Ectodermal cell (in vitro differentiated cells): ENCODE measurements around the gene ZNF3.

Experiments
- H3K27ac ChIP-seq: 2 replicates; pipeline ENCODE4 v1.7.0; 2013; ENCODE audit warnings: mild to moderate bottlenecking, low read depth, low read length; ENCODE audit not compliant: insufficient read depth, poor library complexity, severe bottlenecking
- H3K27me3 ChIP-seq: 2 replicates; pipeline ENCODE4 v1.7.0; 2013; ENCODE audit warnings: mild to moderate bottlenecking, low read length; ENCODE audit not compliant: insufficient read depth, control insufficient read depth, poor library complexity, severe bottlenecking
- H3K36me3 ChIP-seq: one replicate; pipeline ENCODE4 v1.7.0; 2013; ENCODE audit warnings: low read length; ENCODE audit not compliant: control insufficient read depth, insufficient read depth
- H3K4me1 ChIP-seq: one replicate; pipeline ENCODE4 v1.7.0; 2013; ENCODE audit warnings: low read length; ENCODE audit not compliant: control insufficient read depth, insufficient read depth
- H3K4me3 ChIP-seq: 2 replicates; pipeline ENCODE4 v1.7.0; 2013; ENCODE audit warnings: low read depth, low read length, control low read depth; ENCODE audit not compliant: insufficient read depth
- H3K9me3 ChIP-seq: 2 replicates; pipeline ENCODE4 v1.7.0; 2013; ENCODE audit warnings: mild to moderate bottlenecking, low read length, moderate library complexity; ENCODE audit not compliant: control insufficient read depth
- WGBS, 2 experiments: methylation state at CpG; one replicate each; pipeline ENCODE4 v1.1.7; 2013; ENCODE audit warnings: missing lambda C conversion rate in 2 of 2; 5-methylcytosine and 5-hydroxymethylcytosine counted together

ZNF3 gene

GRCh38 chr7:100057006-100057405 lies 24.5 kb downstream of the ZNF3 start:
- Histone ChIP-seq H3K27ac (no peak overlapping the region), H3K4me1 (no peaks in the 10 kb centered on the region), H3K27me3 (no peaks in the 10 kb centered on the region), H3K4me3 (no peak overlapping the region), H3K9me3 (no peaks in the 10 kb centered on the region), H3K36me3 (peaks cover 28% of the 10 kb centered on the region)
- WGBS, 2 experiments: 95 to 96% methylated on average over 10 of the region's 10 CpGs

DNA sequence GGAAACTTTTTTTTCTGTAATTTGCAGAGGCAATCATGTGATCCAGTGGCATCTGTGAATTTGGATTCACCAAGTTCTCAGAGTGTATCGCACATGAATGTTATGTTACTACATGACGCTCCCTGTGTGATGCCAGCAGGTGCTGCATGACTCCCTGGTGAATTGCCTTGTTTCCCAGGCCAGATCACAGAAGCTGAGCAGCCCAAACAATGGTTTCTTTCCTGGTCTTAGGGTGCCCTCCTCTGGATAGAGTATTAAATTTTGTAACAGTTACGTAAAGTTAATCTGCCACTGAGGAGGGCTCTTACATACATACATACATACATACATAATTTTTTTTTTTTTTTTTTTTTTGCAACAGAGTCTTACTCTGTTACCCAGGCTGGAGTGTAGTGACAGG lies 28.3 kb downstream of the ZNF3 start:
- Histone ChIP-seq H3K36me3 (peaks cover 14% of the 10 kb centered on the region), H3K27me3 (no peaks in the 10 kb centered on the region), H3K4me3 (no peak overlapping the region), H3K27ac (no peak overlapping the region), H3K9me3 (no peaks in the 10 kb centered on the region), H3K4me1 (no peaks in the 10 kb centered on the region)
- WGBS, 2 experiments: 91 to 94% methylated on average over 2 to 3 of the region's 3 CpGs

DNA sequence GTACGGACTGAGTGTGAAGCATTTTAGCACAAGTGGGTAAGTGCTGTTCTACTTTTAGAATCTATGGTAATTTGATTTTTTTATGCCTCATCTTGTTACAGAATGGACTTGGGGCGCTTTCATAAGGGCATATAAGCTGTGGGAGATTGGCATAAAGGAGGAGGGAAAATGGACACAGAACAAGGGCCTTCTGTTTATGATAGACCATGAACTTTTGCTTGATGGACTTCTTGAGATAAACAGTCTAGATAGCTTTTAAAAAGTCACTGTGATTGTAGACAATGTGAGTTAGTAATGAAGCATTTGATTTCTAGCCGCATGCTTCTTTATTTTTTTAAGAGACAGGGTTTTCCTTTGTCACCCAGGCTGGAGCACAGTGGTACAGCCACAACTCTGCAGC lies 29.9 kb downstream of the ZNF3 start:
- H3K4me3 ChIP-seq: no peak overlapping the region
- H3K27me3 ChIP-seq: no peaks in the 10 kb centered on the region
- no peaks in the 10 kb centered on the region for H3K9me3 ChIP-seq
- peaks cover under 1% of the 10 kb centered on the region for H3K36me3 ChIP-seq
- WGBS, 2 experiments: 94 to 96% methylated on average over 3 of the region's 3 CpGs
- no peaks in the 10 kb centered on the region for H3K4me1 ChIP-seq
- no peak overlapping the region for H3K27ac ChIP-seq

- 5 to 6% methylated on average over 47 of the region's 47 CpGs for WGBS, 2 experiments
- H3K36me3 ChIP-seq: no peaks in the 10 kb centered on the region
These were observed 31.9 kb downstream of the ZNF3 start, which contains the start of gene ZSCAN21 for GRCh38 chr7:100049441-100050291. Gene ZSCAN21, plus strand, starts transcription at chr7:100049774. Its CDS starts 7,233 bp downstream, at chr7:100057007.

GRCh38 chr7:100048680-100049079 lies 32.8 kb downstream of the ZNF3 start:
- Histone ChIP-seq H3K27ac (no peak overlapping the region), H3K27me3 (no peaks in the 10 kb centered on the region), H3K4me1 (no peaks in the 10 kb centered on the region), H3K36me3 (no peaks in the 10 kb centered on the region), H3K4me3 (no peak overlapping the region), H3K9me3 (no peaks in the 10 kb centered on the region)
- WGBS, 2 experiments: 93 to 96% methylated on average over 4 of the region's 4 CpGs

More at GRCh38 chr7:100049441-100050291, 31.9 kb downstream of the ZNF3 start, which contains the start of gene ZSCAN21:
- Histone ChIP-seq H3K4me1 (no peaks in the 10 kb centered on the region), H3K4me3 (peak within 1 kb of the TSS; percentile 54), H3K27ac (peak within 1 kb of the TSS; percentile 90), H3K9me3 (no peaks in the 10 kb centered on the region), H3K27me3 (no peaks in the 10 kb centered on the region)

DNA sequence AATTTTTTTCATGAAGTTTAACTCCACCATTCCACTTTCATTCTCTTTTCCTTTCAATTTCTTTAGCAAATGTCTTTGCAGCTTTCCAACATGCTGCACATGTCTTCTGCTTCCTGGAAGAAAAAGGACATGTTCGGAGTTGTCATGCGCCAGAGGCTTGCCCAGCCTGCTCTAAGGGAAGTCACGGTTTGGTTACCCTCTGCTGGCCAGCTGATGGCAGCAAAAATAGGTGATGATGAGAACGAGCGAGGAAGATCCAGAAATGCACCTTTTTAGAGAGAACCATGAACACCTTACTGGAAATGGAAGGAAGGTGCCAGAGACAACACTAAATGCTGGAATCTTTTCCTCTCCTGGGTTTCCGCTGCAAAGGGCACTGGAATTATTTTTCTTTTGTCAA lies 36.8 kb downstream of the ZNF3 start:
- Histone ChIP-seq H3K36me3 (no peaks in the 10 kb centered on the region), H3K27ac (no peak overlapping the region)
- 78 to 84% methylated on average over 6 of the region's 6 CpGs for WGBS, 2 experiments

GRCh38 chr7:100040575-100040974 lies 40.9 kb downstream of the ZNF3 start:
- no peaks in the 10 kb centered on the region for H3K9me3 ChIP-seq

More for the DNA sequence above, 36.8 kb downstream of the ZNF3 start:
- H3K27me3 ChIP-seq: no peaks in the 10 kb centered on the region
- no peaks in the 10 kb centered on the region for H3K4me1 ChIP-seq
- no peak overlapping the region for H3K4me3 ChIP-seq
- H3K9me3 ChIP-seq: no peaks in the 10 kb centered on the region

DNA sequence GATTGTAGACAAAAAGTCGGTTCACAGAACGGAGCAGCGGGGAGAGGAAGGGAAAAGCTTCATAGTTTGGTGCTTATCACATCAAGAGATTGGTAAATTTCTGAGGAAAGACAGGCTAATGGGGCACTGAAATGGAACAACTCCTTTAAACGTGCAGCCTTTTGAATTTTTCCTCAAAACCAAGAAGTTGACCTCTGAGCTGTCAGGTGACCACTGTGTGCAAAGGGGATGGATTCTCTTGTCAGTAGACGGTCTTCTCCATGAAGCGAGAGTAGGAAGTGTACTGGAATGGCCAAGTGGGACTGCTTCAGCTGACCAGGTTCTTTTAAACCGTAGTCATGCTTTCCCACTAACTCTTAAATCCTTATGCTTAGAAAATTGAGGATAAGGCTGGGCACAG lies 43.2 kb downstream of the ZNF3 start:
- Histone ChIP-seq H3K27ac (no peak overlapping the region), H3K36me3 (peaks cover 27% of the 10 kb centered on the region), H3K4me1 (no peaks in the 10 kb centered on the region), H3K27me3 (no peaks in the 10 kb centered on the region), H3K9me3 (no peaks in the 10 kb centered on the region), H3K4me3 (no peak overlapping the region)
- WGBS, 2 experiments: 97 to 98% methylated on average over 7 of the region's 7 CpGs

More at GRCh38 chr7:100040575-100040974, 40.9 kb downstream of the ZNF3 start:
- H3K27ac ChIP-seq: no peak overlapping the region
- WGBS, 2 experiments: 95 to 96% methylated on average over 7 of the region's 7 CpGs
- no peaks in the 10 kb centered on the region for H3K27me3 ChIP-seq
- no peak overlapping the region for H3K4me3 ChIP-seq
- H3K4me1 ChIP-seq: no peaks in the 10 kb centered on the region
- peaks cover 5% of the 10 kb centered on the region for H3K36me3 ChIP-seq

GRCh38 chr7:100035876-100036275 lies 45.6 kb downstream of the ZNF3 start:
- Histone ChIP-seq H3K27ac (no peak overlapping the region), H3K4me1 (no peaks in the 10 kb centered on the region), H3K4me3 (no peak overlapping the region), H3K36me3 (peaks cover 37% of the 10 kb centered on the region), H3K9me3 (no peaks in the 10 kb centered on the region), H3K27me3 (no peaks in the 10 kb centered on the region)
- 74 to 76% methylated on average over 5 to 6 of the region's 6 CpGs for WGBS, 2 experiments

DNA sequence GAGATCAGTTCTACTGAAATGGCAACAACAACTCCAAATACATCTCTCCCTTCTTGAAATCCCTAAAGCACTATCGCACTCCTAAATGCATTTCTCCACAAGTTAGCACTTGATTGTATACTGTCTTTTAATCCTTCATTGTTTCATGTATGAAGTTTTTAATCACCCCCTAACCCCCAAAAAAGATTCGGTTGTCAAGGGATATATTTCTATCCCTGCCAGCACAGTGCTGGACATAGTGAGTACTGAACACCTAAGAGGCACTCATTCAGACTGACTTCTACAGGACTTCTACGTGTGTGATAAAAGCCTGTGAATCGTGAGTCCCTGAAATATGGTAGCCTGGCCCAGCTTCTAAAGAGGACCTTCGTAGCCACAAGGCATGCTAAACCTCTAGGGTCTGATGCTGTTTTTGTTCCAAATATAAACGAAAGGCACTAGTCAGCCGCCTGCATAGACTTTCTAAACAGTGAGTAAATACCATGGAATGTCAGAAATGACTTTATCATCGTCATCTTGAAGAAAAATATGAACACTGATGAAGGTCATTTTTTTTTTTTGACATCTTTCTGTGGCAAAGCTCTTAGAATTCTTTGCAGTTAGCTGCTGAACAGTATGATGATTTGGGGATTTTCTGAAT lies 46.5 kb downstream of the ZNF3 start:
- H3K36me3 ChIP-seq: peaks cover 43% of the 10 kb centered on the region
- H3K27ac ChIP-seq: no peak overlapping the region
- H3K9me3 ChIP-seq: no peaks in the 10 kb centered on the region
- no peaks in the 10 kb centered on the region for H3K4me1 ChIP-seq
- WGBS, 2 experiments: 96 to 97% methylated on average over 8 of the region's 8 CpGs
- no peak overlapping the region for H3K4me3 ChIP-seq
- H3K27me3 ChIP-seq: no peaks in the 10 kb centered on the region
